Mammary epithelial cell (primary cell): Measurements from ENCODE around the gene SLAMF1.

Experiments
- CTCF ChIP-seq, 2 donors: IDR thresholded peaks in 1 of 2; conservative IDR thresholded peaks in 1 of 2; 2 replicates each; pipeline ENCODE4 v1.5.1; 2011 to 2012; ENCODE audit warnings: inconsistent platforms in 2 of 2, low read length in 2 of 2, mild to moderate bottlenecking in 2 of 2, control low read depth in 1 of 2, low read depth in 1 of 2; ENCODE audit not compliant: insufficient read depth in 1 of 2; ENCODE audit errors: extremely low read depth in 1 of 2
- EZH2 ChIP-seq: IDR thresholded peaks from 2 replicates; pipeline ENCODE4 v1.6.1; 2012; ENCODE audit warnings: low read length, inconsistent platforms, borderline replicate concordance

DNA sequence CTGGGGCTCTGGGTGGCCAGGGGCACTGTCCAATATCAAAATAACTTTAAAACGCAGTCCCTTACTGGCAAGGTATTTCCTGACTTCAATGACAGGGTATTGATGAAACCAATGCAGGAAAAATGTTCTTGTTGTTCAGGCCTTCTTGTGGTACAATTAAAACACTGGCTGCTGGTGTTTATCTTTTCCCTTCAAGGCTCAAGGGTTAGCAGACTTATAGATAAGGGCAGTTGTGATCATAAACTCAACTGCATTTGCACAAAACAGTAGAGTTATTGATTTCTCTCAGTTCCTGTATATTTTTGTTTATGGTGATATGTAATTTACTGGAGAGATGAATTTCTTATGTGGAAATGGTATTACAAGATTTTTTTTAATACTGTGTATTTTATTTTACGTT lies 64.9 kb downstream of the SLAMF1 start:
- TF ChIP-seq CTCF (conservative IDR thresholded peaks at IDR 0.05 in 1 of 2, IDR thresholded peaks at IDR 0.05 in 1 of 2; ENCODE audit: extremely low read depth in 1 of 2, insufficient read depth in 1 of 2, low read depth in 1 of 2, low read length in 2 of 2) = no peak
- no peak for TF ChIP-seq EZH2
